Neural progenitor cell (in vitro differentiated cells): ENCODE measurements around the gene MUC16.

Source experiments
- EZH2 ChIP-seq: fragments of 200-600 bp; sonication (generic); IDR thresholded peaks from 2 replicates; pipeline ENCODE4 v1.6.1; 2017; ENCODE audit warnings: antibody characterized with exemption, mild to moderate bottlenecking, moderate library complexity
- TF ChIP-seq, protein P1 (sequence below): fragments of 200-600 bp; sonication (generic); IDR thresholded peaks from 2 replicates; pipeline ENCODE4 v1.5.1; 2017; ENCODE audit warnings: antibody characterized with exemption, mild to moderate bottlenecking

DNA sequence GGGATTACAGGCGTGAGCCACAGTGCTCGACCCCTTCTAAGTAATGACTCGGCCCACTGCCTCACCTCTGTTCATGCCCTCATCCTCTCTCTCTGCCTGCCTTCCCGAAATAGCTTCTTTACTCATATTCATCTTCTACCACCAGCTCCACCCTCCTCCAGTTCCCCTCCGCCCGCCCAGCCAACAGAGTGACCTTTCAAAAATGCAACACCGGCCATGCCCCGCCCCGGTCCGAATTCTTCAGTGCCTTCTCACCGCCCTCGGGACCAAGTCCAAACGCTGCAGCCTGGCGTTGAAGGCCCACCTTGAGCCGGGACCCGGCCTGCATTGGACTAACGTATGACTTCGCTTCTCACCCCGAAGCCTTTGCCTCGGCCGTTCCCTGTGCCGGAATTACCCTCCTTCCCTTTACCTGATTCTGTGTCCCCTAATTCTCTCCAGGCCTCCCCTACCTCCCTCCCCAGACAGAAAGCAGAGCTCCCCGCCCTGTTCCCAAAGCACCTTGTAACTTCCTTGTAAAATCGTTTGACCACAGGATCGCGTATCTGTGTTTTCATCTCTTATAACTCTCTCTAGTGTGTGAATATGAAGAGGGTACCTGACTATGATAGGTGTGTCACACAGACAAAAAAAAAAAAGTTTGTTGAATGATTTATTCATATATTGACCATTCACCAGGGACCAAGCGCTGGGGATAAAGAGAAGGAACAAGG, 8.1 kb upstream of the MUC16 start:
- TF ChIP-seq, protein P1, sequence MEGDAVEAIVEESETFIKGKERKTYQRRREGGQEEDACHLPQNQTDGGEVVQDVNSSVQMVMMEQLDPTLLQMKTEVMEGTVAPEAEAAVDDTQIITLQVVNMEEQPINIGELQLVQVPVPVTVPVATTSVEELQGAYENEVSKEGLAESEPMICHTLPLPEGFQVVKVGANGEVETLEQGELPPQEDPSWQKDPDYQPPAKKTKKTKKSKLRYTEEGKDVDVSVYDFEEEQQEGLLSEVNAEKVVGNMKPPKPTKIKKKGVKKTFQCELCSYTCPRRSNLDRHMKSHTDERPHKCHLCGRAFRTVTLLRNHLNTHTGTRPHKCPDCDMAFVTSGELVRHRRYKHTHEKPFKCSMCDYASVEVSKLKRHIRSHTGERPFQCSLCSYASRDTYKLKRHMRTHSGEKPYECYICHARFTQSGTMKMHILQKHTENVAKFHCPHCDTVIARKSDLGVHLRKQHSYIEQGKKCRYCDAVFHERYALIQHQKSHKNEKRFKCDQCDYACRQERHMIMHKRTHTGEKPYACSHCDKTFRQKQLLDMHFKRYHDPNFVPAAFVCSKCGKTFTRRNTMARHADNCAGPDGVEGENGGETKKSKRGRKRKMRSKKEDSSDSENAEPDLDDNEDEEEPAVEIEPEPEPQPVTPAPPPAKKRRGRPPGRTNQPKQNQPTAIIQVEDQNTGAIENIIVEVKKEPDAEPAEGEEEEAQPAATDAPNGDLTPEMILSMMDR, result no peak
- no peak for TF ChIP-seq EZH2
